ENCODE data around the gene HOXD12. TPM values are rescaled to one million over a fixed set of nuclear protein-coding genes. Genes with fewer than 3 reads are reported as not detected.

Gene HOXD12
- total RNA-seq, 4 donors from 2014 or later, result not detected

GRCh38 chr2:176090862-176091261, 8.7 kb upstream of the HOXD12 start:
- Histone ChIP-seq H3K4me3 (no peak overlapping the region), H3K4me1 (peaks cover 20 to 40% (median 21%) of the 10 kb centered on the region in 3 donors), H3K27me3 (peaks cover 41 to 100% (median 83%) of the 10 kb centered on the region in 4 donors), H3K36me3 (no peaks in the 10 kb centered on the region), H3K27ac (no peak overlapping the region), H3K9me3 (no peaks in the 10 kb centered on the region)
- WGBS, 2 donors, result 25 to 29% methylated on average over 4 to 5 of the region's 5 CpGs
- no peak for TF ChIP-seq POLR2A (IDR thresholded peaks at IDR 0.05)
- TF ChIP-seq CTCF (IDR thresholded peaks at IDR 0.05), result no peak
- intact Hi-C loops (cut with DNase I), result loop anchor here (10.0 kb wide), 1 partner anchor 406 kb away; no protein-coding TSS in a partner anchor
- no peak for DNase-seq

- 13 to 26% methylated on average over 17 to 25 of the region's 31 CpGs for WGBS, 2 donors
- no peak overlapping the region for H3K4me3 ChIP-seq
- intact Hi-C loops (cut with DNase I), result loop anchor here (10.0 kb wide), 1 partner anchor 407 kb away; no protein-coding TSS in a partner anchor
Measured at GRCh38 chr2:176091329-176092258, 8.0 kb upstream of the HOXD12 start.

GRCh38 chr2:176092270-176093144, 7.1 kb upstream of the HOXD12 start, which contains the start of gene HOXD13:
Gene HOXD13 (plus strand): TSS chr2:176092721. CDS start chr2:176092891, 170 bp downstream.
- Histone ChIP-seq H3K4me3 (peak within 1 kb of the TSS; percentile 15 to 60 (median 32)), H3K36me3 (no peaks in the 10 kb centered on the region), H3K27me3 (peaks cover 39 to 100% (median 80%) of the 10 kb centered on the region in 4 donors), H3K27ac (no peak within 1 kb of the TSS), H3K9me3 (no peaks in the 10 kb centered on the region), H3K4me1 (peaks cover 24 to 49% (median 25%) of the 10 kb centered on the region in 3 donors)
- 1 to 37% methylated on average over 15 to 26 of the region's 95 CpGs for WGBS, 2 donors
- no peak for DNase-seq
- TF ChIP-seq POLR2A (IDR thresholded peaks at IDR 0.05) (no peak), CTCF (IDR thresholded peaks at IDR 0.05) (no peak)
- intact Hi-C loops (cut with DNase I), result loop anchor here (10.0 kb wide), 1 partner anchor 408 kb away; no protein-coding TSS in a partner anchor

More at GRCh38 chr2:176091329-176092258, 8.0 kb upstream of the HOXD12 start:
- Histone ChIP-seq H3K27me3 (peaks cover 39 to 100% (median 82%) of the 10 kb centered on the region in 4 donors), H3K9me3 (no peaks in the 10 kb centered on the region), H3K27ac (no peak overlapping the region), H3K4me1 (peaks cover 16 to 40% (median 21%) of the 10 kb centered on the region in 3 donors), H3K36me3 (no peaks in the 10 kb centered on the region)
- TF ChIP-seq CTCF (IDR thresholded peaks at IDR 0.05), result no peak
- TF ChIP-seq POLR2A (IDR thresholded peaks at IDR 0.05), result no peak
- DNase-seq, result no peak

GRCh38 chr2:176093145-176093897, 6.3 kb upstream of the HOXD12 start:
- Histone ChIP-seq H3K27ac (no peak overlapping the region), H3K9me3 (no peaks in the 10 kb centered on the region), H3K4me1 (peaks cover 25 to 51% (median 28%) of the 10 kb centered on the region in 3 donors), H3K4me3 (peak overlapping the region; percentile 15 to 60 (median 32)), H3K36me3 (no peaks in the 10 kb centered on the region), H3K27me3 (peaks cover 42 to 100% (median 80%) of the 10 kb centered on the region in 4 donors)
- TF ChIP-seq CTCF (IDR thresholded peaks at IDR 0.05) (no peak), POLR2A (IDR thresholded peaks at IDR 0.05) (no peak)
- WGBS, 2 donors, result 16 to 17% methylated on average over 11 to 12 of the region's 53 CpGs
- DNase-seq, result no peak
- intact Hi-C loops (cut with DNase I), result loop anchor here (10.0 kb wide), 1 partner anchor 409 kb away; no protein-coding TSS in a partner anchor
